ENCODE results near the gene BTNL9. TPM values are rescaled to one million over a fixed set of nuclear protein-coding genes. Genes with fewer than 3 reads are reported as not detected.

BTNL9 gene
- total and polyA plus RNA-seq, 2 of the 4 experiments (the other 2 are of a cell fraction): not detected

DNA sequence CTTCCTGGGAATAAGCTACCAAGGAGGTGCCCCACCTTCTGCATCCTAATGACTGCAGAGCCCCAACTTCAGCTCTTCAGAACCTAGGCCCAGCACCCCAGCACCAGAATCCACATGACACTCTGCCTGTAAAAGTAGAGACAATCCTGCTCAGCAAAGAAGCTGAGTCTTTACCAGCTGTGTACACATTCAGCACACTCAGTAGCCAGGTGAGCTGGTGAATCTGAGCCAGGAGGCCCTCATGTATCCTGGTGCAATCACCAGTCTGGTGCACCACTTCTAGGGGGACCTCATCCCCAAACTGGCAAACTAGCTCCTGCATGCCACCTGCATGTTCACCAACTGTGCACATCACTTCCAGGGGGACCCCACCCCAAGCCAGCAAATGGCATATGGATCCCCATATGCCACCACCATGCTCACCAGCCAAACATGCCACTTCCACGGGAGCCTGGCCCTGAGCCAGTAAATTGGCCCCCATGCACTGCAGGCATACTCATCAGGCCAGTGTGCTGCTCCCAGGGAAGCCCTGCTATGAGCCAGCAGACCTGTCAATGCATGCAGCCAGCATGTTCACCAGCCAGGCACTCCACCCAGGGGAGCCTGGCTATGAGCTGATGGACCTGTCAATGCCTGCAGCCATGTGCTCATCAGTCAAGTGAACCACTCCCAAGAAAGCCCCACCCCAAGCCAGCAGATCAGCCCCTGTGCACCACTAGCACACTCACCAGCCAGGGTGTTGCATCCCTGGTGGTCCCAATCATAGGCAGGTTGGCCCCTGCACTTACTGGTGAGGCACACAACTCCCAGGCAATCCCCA lies 15.6 kb upstream of the BTNL9 start:
- TF ChIP-seq ELK1 (IDR thresholded peaks at IDR 0.05; ENCODE audit: borderline replicate concordance, low read depth, low read length) (no peak), FOS (IDR thresholded peaks at IDR 0.05; ENCODE audit: low read depth, low read length) (no peak), SMC3 (IDR thresholded peaks at IDR 0.05; ENCODE audit: low read depth, low read length) (no peak), MAFK (IDR thresholded peaks at IDR 0.05; ENCODE audit: low read depth, low read length) (no peak), CHD1 (IDR thresholded peaks at IDR 0.05; ENCODE audit: low read depth, low read length) (no peak), MXI1 (IDR thresholded peaks at IDR 0.05; ENCODE audit: borderline replicate concordance, low read depth, low read length) (no peak), RFX5 (IDR thresholded peaks at IDR 0.05; ENCODE audit: low read depth, low read length) (no peak), RAD21 (IDR thresholded peaks at IDR 0.05; ENCODE audit: low read length) (no peak), MAZ (IDR thresholded peaks at IDR 0.05; ENCODE audit: borderline replicate concordance, low read depth, low read length) (no peak), NFE2L2 (IDR thresholded peaks at IDR 0.05; ENCODE audit: low read depth, low read length) (no peak), BHLHE40 (IDR thresholded peaks at IDR 0.05; ENCODE audit: low read depth, low read length) (no peak), RCOR1 (IDR thresholded peaks at IDR 0.05; ENCODE audit: insufficient replicate concordance, low read length) (no peak), POLR2A (IDR thresholded peaks at IDR 0.05; ENCODE audit: low read depth, low read length) (no peak), CEBPB (IDR thresholded peaks at IDR 0.05; ENCODE audit: low read depth, low read length) (no peak)
- TF ChIP-seq, protein P1, sequence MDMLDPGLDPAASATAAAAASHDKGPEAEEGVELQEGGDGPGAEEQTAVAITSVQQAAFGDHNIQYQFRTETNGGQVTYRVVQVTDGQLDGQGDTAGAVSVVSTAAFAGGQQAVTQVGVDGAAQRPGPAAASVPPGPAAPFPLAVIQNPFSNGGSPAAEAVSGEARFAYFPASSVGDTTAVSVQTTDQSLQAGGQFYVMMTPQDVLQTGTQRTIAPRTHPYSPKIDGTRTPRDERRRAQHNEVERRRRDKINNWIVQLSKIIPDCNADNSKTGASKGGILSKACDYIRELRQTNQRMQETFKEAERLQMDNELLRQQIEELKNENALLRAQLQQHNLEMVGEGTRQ (IDR thresholded peaks at IDR 0.05; ENCODE audit: low read depth, low read length): no peak
- TF ChIP-seq, protein P2, sequence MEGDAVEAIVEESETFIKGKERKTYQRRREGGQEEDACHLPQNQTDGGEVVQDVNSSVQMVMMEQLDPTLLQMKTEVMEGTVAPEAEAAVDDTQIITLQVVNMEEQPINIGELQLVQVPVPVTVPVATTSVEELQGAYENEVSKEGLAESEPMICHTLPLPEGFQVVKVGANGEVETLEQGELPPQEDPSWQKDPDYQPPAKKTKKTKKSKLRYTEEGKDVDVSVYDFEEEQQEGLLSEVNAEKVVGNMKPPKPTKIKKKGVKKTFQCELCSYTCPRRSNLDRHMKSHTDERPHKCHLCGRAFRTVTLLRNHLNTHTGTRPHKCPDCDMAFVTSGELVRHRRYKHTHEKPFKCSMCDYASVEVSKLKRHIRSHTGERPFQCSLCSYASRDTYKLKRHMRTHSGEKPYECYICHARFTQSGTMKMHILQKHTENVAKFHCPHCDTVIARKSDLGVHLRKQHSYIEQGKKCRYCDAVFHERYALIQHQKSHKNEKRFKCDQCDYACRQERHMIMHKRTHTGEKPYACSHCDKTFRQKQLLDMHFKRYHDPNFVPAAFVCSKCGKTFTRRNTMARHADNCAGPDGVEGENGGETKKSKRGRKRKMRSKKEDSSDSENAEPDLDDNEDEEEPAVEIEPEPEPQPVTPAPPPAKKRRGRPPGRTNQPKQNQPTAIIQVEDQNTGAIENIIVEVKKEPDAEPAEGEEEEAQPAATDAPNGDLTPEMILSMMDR (conservative IDR thresholded peaks at IDR 0.05; ENCODE audit: low read depth, low read length): no peak
- H3K14ac ChIP-seq (replicated peaks; ENCODE audit: low read depth, low read length): no peak overlapping the region
- no peak overlapping the region for H3K4me3 ChIP-seq (ENCODE audit: insufficient read depth, low read depth, low read length)
- no peak overlapping the region for H2AFZ ChIP-seq (replicated peaks; ENCODE audit: low read length, poor library complexity)
- no peak overlapping the region for H3K27ac ChIP-seq (ENCODE audit: insufficient read depth, low read length)
- ATAC-seq (ENCODE audit: low read depth): no peak
- no peak overlapping the region for H3K23ac ChIP-seq (ENCODE audit: low read depth, low read length)
- H4K5ac ChIP-seq (ENCODE audit: low read depth, low read length): no peak overlapping the region
- BruUV-seq (replicated peaks): no TSS peak
- H4K8ac ChIP-seq (ENCODE audit: low read depth in 2 of 2, low read length in 2 of 2): no peak overlapping the region
- POLR2A ChIA-PET (ENCODE audit: unreplicated experiment): no interaction called here
- in situ Hi-C loops (cut with MboI; ENCODE audit: low sequenced_read_pairs) (no loop called here), dilution Hi-C loops (cut with HindIII; ENCODE audit: low sequenced_read_pairs, unreplicated experiment) (no loop called here), intact Hi-C loops (cut with micrococcal nuclease) (no loop called here)
- H3K36me3 ChIP-seq (ENCODE audit: control insufficient read depth, insufficient read depth, low read length): no peaks in the 10 kb centered on the region
- no peak overlapping the region for H3K56ac ChIP-seq (ENCODE audit: extremely low read depth, insufficient read depth, low read length)
- CTCF ChIA-PET: no interaction called here
- H4K91ac ChIP-seq (ENCODE audit: insufficient read depth, low read depth, low read length): no peak overlapping the region
- no peak overlapping the region for H2BK20ac ChIP-seq (ENCODE audit: low read depth, low read length)
- H4K20me1 ChIP-seq (ENCODE audit: insufficient read depth, low read length): no peaks in the 10 kb centered on the region
- no peak overlapping the region for H2BK120ac ChIP-seq (ENCODE audit: low read depth, low read length)
- H2AK9ac ChIP-seq (replicated peaks; ENCODE audit: low read depth, low read length, poor library complexity): no peak overlapping the region
- H3K18ac ChIP-seq (ENCODE audit: low read depth, low read length): no peak overlapping the region
- H3K79me1 ChIP-seq (ENCODE audit: low read depth in 1 of 2, low read length in 2 of 2): no peaks in the 10 kb centered on the region
- no peak overlapping the region for H3K4ac ChIP-seq (ENCODE audit: low read depth, low read length)
- H3K9me3 ChIP-seq (ENCODE audit: control insufficient read depth, insufficient read depth, low read length): peaks cover 20% of the 10 kb centered on the region
- no peak overlapping the region for H2BK5ac ChIP-seq (ENCODE audit: low read depth, low read length, poor library complexity, severe bottlenecking)
- no peaks in the 10 kb centered on the region for H3K27me3 ChIP-seq (ENCODE audit: control insufficient read depth, insufficient read depth, low read length)
- no peak for DNase-seq
- no peak overlapping the region for H2AK5ac ChIP-seq (ENCODE audit: low read depth, low read length)
- WGBS, 2 experiments (ENCODE audit: extremely low coverage in 2 of 2, insufficient read length in 1 of 2): 25% methylated on average over 1 of the region's 1 CpG; no CpG with 5 or more reads in 1 of the 2 experiments
- H3K4me2 ChIP-seq (ENCODE audit: low read depth, low read length): no peak overlapping the region
- H3K9me1 ChIP-seq (ENCODE audit: insufficient read depth, low read length): no peaks in the 10 kb centered on the region
- no peak overlapping the region for H3K9ac ChIP-seq (ENCODE audit: low read depth, low read length)
- H2BK15ac ChIP-seq (ENCODE audit: low read depth, low read length): no peak overlapping the region
- no peaks in the 10 kb centered on the region for H3K4me1 ChIP-seq (ENCODE audit: control insufficient read depth, insufficient read depth, low read length)
